ENCODE results near the gene DERL3. TPM values are rescaled to one million over a fixed set of nuclear protein-coding genes. Genes with fewer than 3 reads are reported as not detected.

DERL3 gene
- total and polyA plus RNA-seq, 2 donors (not counting 1 experiment from before 2014, with no cell fraction given): 77.0 to 142 TPM

DNA sequence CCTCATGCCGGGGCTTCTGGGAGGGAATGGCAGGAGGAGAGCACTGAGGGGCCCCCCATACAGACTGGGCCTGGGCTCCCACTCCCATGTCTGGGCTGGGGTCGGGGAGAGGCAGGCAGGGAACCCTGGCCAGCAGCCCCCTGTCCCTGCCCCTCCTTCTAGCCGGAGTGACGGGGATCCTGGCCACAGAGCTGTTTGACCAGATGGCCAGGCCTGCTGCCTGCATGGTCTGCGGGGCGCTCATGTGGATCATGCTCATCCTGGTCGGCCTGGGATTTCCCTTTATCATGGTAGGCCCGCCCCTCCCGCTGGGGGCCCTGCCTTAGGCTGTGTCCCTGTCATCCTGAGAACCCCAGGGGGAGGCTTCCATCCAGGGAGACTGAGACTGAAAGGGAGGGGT lies 45.3 kb upstream of the DERL3 start:
- H3K9me3 Mint-ChIP-seq (ENCODE audit: insufficient read depth): no peaks in the 10 kb centered on the region
- no peak overlapping the region for H3K9ac ChIP-seq (ENCODE audit: low read length)
- peaks cover 0 to 8% of the 10 kb centered on the region in 2 experiments for H3K36me3 ChIP-seq (replicated peaks in 1 of 2; ENCODE audit: control extremely low read depth in 1 of 2, control insufficient read depth in 1 of 2, extremely low read depth in 1 of 2, insufficient read depth in 2 of 2, low read length in 1 of 2)
- ATAC-seq (ENCODE audit: low read depth) (no peak), DNase-seq (no peak)
- no peak overlapping the region for H3K27ac ChIP-seq (ENCODE audit: low read length in 2 of 2)
- H3K4me2 ChIP-seq (replicated peaks; ENCODE audit: low read depth, low read length, poor library complexity, severe bottlenecking): no peak overlapping the region
- CTCF ChIA-PET: interaction anchor here (1.1 to 1.4 kb wide), 2 partner anchors 9 to 21 kb away, joined by 3 to 5 read pairs; no protein-coding TSS in a partner anchor
- 98% methylated on average over 9 of the region's 9 CpGs for WGBS (ENCODE audit: insufficient coverage)
- no peaks in the 10 kb centered on the region for H3K27me3 ChIP-seq (replicated peaks in 1 of 4; ENCODE audit: control extremely low read depth in 1 of 4, control insufficient read depth in 3 of 4, insufficient read depth in 4 of 4, low read length in 3 of 4)
- POLR2A ChIA-PET: no interaction called here
- H3K4me3 Mint-ChIP-seq: no peak overlapping the region
- no peaks in the 10 kb centered on the region for H4K20me1 ChIP-seq (ENCODE audit: control insufficient read depth, insufficient read depth, low read length, poor library complexity, severe bottlenecking)
- no peaks in the 10 kb centered on the region for H3K9me3 ChIP-seq (ENCODE audit: control extremely low read depth in 1 of 3, control insufficient read depth in 2 of 3, insufficient read depth in 1 of 3, low read length in 2 of 3)
- no peaks in the 10 kb centered on the region for H3K4me1 ChIP-seq (ENCODE audit: control insufficient read depth in 2 of 2, insufficient read depth in 2 of 2, low read length in 2 of 2)
- intact Hi-C loops (cut with micrococcal nuclease): no loop called here
- no peak overlapping the region for H2AFZ ChIP-seq (ENCODE audit: insufficient read depth, low read depth, low read length, poor library complexity, severe bottlenecking)
- no peak overlapping the region for H3K27ac Mint-ChIP-seq
- H3K4me3 ChIP-seq (ENCODE audit: control extremely low read depth in 1 of 5, extremely low read depth in 1 of 5, insufficient read depth in 1 of 5, low read depth in 2 of 5, low read length in 4 of 5): no peak overlapping the region
- H3K79me2 ChIP-seq (ENCODE audit: control insufficient read depth, insufficient read depth, low read length): no peaks in the 10 kb centered on the region
- no peaks in the 10 kb centered on the region for H3K4me1 Mint-ChIP-seq
- no peak for TF ChIP-seq EZH2 (IDR thresholded peaks at IDR 0.05; ENCODE audit: borderline replicate concordance, insufficient read depth, low read depth, low read length, poor library complexity, severe bottlenecking)
- TF ChIP-seq, protein P1, sequence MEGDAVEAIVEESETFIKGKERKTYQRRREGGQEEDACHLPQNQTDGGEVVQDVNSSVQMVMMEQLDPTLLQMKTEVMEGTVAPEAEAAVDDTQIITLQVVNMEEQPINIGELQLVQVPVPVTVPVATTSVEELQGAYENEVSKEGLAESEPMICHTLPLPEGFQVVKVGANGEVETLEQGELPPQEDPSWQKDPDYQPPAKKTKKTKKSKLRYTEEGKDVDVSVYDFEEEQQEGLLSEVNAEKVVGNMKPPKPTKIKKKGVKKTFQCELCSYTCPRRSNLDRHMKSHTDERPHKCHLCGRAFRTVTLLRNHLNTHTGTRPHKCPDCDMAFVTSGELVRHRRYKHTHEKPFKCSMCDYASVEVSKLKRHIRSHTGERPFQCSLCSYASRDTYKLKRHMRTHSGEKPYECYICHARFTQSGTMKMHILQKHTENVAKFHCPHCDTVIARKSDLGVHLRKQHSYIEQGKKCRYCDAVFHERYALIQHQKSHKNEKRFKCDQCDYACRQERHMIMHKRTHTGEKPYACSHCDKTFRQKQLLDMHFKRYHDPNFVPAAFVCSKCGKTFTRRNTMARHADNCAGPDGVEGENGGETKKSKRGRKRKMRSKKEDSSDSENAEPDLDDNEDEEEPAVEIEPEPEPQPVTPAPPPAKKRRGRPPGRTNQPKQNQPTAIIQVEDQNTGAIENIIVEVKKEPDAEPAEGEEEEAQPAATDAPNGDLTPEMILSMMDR (IDR thresholded peaks at IDR 0.05): no peak
- H3K27me3 Mint-ChIP-seq: no peaks in the 10 kb centered on the region

DNA sequence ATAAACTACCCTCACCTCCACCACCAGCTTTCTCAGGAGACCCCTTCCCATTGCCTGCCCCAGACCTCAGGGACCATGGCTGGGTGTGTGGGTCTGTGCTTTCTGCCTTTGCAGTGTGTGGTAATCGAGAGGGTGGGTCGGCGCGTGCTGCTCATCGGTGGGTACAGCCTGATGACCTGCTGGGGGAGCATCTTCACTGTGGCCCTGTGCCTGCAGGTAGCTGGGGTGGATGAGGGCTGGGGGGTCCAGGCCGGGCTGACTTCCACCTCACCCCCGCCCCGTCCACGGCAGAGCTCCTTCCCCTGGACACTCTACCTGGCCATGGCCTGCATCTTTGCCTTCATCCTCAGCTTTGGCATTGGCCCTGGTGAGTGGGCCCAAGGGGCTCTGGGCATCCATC lies 44.9 kb upstream of the DERL3 start:
- ChIA-PET CTCF (interaction anchor here (1.1 kb wide), 1 partner anchor 21 kb away, joined by 3 read pairs; no protein-coding TSS in a partner anchor), POLR2A (no interaction called here)
- H3K27ac Mint-ChIP-seq: no peak overlapping the region
- WGBS (ENCODE audit: insufficient coverage): 100% methylated on average over 6 of the region's 9 CpGs
- H3K4me1 Mint-ChIP-seq: no peaks in the 10 kb centered on the region
- Histone ChIP-seq H3K4me2 (replicated peaks; ENCODE audit: low read depth, low read length, poor library complexity, severe bottlenecking) (no peak overlapping the region), H3K79me2 (ENCODE audit: control insufficient read depth, insufficient read depth, low read length) (no peaks in the 10 kb centered on the region), H4K20me1 (ENCODE audit: control insufficient read depth, insufficient read depth, low read length, poor library complexity, severe bottlenecking) (no peaks in the 10 kb centered on the region), H3K27ac (ENCODE audit: low read length in 2 of 2) (no peak overlapping the region), H3K9ac (ENCODE audit: low read length) (no peak overlapping the region), H3K27me3 (replicated peaks in 1 of 4; ENCODE audit: control extremely low read depth in 1 of 4, control insufficient read depth in 3 of 4, insufficient read depth in 4 of 4, low read length in 3 of 4) (no peaks in the 10 kb centered on the region), H3K36me3 (replicated peaks in 1 of 2; ENCODE audit: control extremely low read depth in 1 of 2, control insufficient read depth in 1 of 2, extremely low read depth in 1 of 2, insufficient read depth in 2 of 2, low read length in 1 of 2) (peaks cover 0 to 9% of the 10 kb centered on the region in 2 experiments), H3K4me1 (ENCODE audit: control insufficient read depth in 2 of 2, insufficient read depth in 2 of 2, low read length in 2 of 2) (no peaks in the 10 kb centered on the region), H3K9me3 (ENCODE audit: control extremely low read depth in 1 of 3, control insufficient read depth in 2 of 3, insufficient read depth in 1 of 3, low read length in 2 of 3) (no peaks in the 10 kb centered on the region), H3K4me3 (ENCODE audit: control extremely low read depth in 1 of 5, extremely low read depth in 1 of 5, insufficient read depth in 1 of 5, low read depth in 2 of 5, low read length in 4 of 5) (no peak overlapping the region), H2AFZ (ENCODE audit: insufficient read depth, low read depth, low read length, poor library complexity, severe bottlenecking) (no peak overlapping the region)
- ATAC-seq (ENCODE audit: low read depth) (no peak), DNase-seq (no peak)
- H3K4me3 Mint-ChIP-seq: no peak overlapping the region
- intact Hi-C loops (cut with micrococcal nuclease): no loop called here
- H3K27me3 Mint-ChIP-seq: no peaks in the 10 kb centered on the region
- H3K9me3 Mint-ChIP-seq (ENCODE audit: insufficient read depth): no peaks in the 10 kb centered on the region
- no peak for TF ChIP-seq EZH2 (IDR thresholded peaks at IDR 0.05; ENCODE audit: borderline replicate concordance, insufficient read depth, low read depth, low read length, poor library complexity, severe bottlenecking)
- TF ChIP-seq, protein P1 (IDR thresholded peaks at IDR 0.05): no peak

Measured in B cell (primary cell).